Effector memory CD4-positive, alpha-beta T cell (primary cell): ENCODE data around the gene SSU72.
"Not testable (repeated sequence)": the region's sequence is repeated elsewhere in the genome, so short reads cannot be mapped to it uniquely, and the experiment has no call there.

Source experiments
- DNase-seq, 3 donors: peaks; one replicate each; pipeline ENCODE4 v3.0.0-alpha.2; 2020
- H3K27ac ChIP-seq: 2 replicates; pipeline ENCODE4 v1.7.0; 2013; ENCODE audit warnings: mild to moderate bottlenecking, low read length, moderate library complexity; ENCODE audit not compliant: insufficient read depth, poor library complexity, severe bottlenecking
- H3K27me3 ChIP-seq: replicated peaks from 2 replicates; pipeline ENCODE4 v1.7.0; 2013; ENCODE audit warnings: mild to moderate bottlenecking, low read length; ENCODE audit not compliant: insufficient read depth, control insufficient read depth, poor library complexity, severe bottlenecking
- H3K36me3 ChIP-seq: 2 replicates; pipeline ENCODE4 v1.7.0; 2013; ENCODE audit warnings: mild to moderate bottlenecking, low read length, moderate library complexity; ENCODE audit not compliant: control insufficient read depth, insufficient read depth
- H3K4me1 ChIP-seq: 2 replicates; pipeline ENCODE4 v1.7.0; 2013; ENCODE audit warnings: low read length, mild to moderate bottlenecking; ENCODE audit not compliant: control insufficient read depth, insufficient read depth, poor library complexity, severe bottlenecking
- H3K4me3 ChIP-seq: 2 replicates; pipeline ENCODE4 v1.7.0; 2013; ENCODE audit warnings: low read length, low read depth, mild to moderate bottlenecking; ENCODE audit not compliant: insufficient read depth, poor library complexity, severe bottlenecking
- H3K9me3 ChIP-seq: 2 replicates; pipeline ENCODE4 v1.7.0; 2013; ENCODE audit warnings: mild to moderate bottlenecking, low read length, moderate library complexity; ENCODE audit not compliant: control insufficient read depth

SSU72 gene

DNA sequence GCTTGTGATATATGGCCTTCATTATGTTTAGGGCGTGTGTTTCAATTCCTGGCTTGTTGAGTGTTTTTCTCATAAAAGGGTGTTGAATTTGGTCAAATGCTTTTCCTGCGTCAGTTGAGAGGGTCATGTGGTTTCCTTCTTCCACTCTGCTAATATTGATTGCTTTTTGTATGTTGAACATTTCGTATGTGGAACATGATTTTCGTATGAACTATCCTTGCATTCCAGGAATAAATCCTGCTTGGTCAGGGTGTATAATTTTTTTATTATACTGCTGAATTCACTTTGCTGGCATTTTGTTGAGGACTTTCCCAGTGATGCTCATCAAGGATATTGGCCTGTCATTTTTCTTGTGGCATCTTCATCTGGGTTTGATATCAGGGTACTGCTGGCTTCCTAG lies 67.4 kb downstream of the SSU72 start:
- Histone ChIP-seq H3K9me3 (no peaks in the 10 kb centered on the region), H3K27me3 (no peaks in the 10 kb centered on the region), H3K27ac (no peak overlapping the region), H3K36me3 (no peaks in the 10 kb centered on the region), H3K4me1 (peaks cover 8% of the 10 kb centered on the region), H3K4me3 (no peak overlapping the region)
- no peak for DNase-seq

DNA sequence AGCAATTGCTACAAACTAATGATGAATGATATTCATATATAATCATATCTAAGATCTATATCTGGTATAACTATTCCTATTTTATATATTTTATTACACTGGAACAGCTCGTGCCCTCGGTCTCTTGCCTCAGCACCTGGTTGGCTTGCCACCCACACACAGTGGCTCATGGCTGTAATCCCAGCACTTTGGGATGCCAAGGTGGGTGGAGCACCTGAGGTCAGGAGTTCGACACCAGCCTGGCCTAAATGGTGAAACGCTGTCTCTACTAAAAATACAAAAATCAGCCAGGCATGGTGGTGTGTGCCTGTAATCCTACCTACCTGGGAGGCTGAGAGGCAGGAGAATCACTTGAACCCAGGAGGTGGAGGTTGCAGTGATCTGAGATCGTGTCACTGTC lies 68.9 kb downstream of the SSU72 start:
- not testable (repeated sequence) for H3K4me1 ChIP-seq, H3K36me3 ChIP-seq, DNase-seq, H3K27ac ChIP-seq, H3K4me3 ChIP-seq, H3K9me3 ChIP-seq, H3K27me3 ChIP-seq

DNA sequence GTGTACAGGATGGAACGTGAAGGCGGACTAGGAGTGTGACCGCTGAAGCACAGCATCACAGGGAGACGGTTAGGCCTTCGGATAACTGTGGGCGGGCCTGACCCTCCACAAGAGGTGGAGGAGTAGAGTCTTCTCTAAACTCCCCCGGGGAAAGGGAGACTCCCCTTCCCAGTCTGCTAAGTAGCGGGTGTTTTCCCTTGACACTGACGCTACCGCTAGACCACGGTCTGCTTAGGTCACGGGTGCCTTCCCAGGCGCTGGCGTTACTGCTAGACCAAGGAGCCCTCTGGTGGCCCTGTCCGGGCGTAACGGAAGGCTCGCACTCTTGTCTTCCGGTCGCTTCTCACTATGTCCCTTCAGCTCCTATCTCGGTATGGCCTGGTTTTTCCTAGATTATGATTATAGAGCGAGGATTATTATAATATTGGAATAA lies 69.3 kb downstream of the SSU72 start:
- not testable (repeated sequence) for H3K4me3 ChIP-seq, H3K27ac ChIP-seq
- DNase-seq = peak in 1 of 3 donors; percentile 15

DNA sequence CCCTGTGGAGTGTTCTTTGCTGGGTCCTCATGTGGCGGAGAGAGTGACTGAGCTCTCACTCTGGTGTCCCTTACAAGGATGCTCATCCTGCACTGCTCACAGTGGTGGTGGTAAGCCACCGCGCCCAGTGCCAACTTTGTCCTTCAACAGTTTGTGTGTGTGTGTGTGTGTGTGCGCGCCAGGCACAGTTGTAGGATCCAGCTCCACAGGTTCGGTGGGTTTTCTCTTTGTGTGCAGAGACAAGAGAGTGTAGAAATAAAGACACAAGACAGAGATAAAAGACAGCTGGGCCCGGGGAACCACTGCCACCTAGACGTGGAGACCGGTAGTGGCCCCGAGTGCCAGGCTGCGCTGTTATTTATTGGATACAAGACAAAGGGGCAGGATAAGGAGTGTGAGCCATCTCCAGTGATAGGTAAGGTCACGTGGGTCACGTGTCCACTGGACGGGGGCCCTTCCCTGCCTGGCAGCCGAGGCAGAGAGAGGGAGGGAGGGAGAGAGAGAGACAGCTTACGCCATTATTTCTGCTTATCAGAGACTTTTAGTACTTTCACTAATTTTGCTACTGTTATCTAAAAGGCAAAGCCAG lies 69.8 kb downstream of the SSU72 start:
- H3K4me3 ChIP-seq, H3K9me3 ChIP-seq, H3K4me1 ChIP-seq, H3K36me3 ChIP-seq, H3K27me3 ChIP-seq: not testable (repeated sequence)
- DNase-seq = peak; percentile 42 to 68 (median 64)
- peak overlapping the region; percentile 37 for H3K27ac ChIP-seq

More for the DNA sequence above, 69.3 kb downstream of the SSU72 start:
- H3K36me3 ChIP-seq, H3K4me1 ChIP-seq, H3K9me3 ChIP-seq, H3K27me3 ChIP-seq: not testable (repeated sequence)

GRCh38 chr1:1495461-1495975 lies 79.1 kb downstream of the SSU72 start:
- not testable (repeated sequence) for H3K9me3 ChIP-seq, DNase-seq, H3K4me1 ChIP-seq, H3K27ac ChIP-seq, H3K4me3 ChIP-seq, H3K27me3 ChIP-seq
- H3K36me3 ChIP-seq = peaks cover 18% of the 10 kb centered on the region

DNA sequence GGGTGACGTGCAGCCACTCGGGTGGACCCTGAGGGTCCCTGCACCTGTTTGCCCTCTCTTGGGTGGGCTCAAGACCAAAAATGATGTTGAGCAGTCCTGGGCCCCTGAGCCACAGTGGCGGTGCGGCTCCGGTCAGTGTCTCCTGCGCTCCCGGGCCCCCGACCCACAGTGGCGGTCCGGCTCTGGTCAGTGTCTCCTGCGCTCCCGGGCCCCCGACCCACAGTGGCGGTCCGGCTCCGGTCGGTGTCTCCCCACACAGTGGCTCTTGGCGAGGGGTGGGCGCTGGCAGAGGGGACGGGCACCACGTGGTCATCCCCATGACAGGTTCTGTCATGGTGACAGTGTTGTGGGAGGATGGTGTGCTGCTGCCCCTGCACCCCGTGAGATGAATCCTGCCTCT lies 80.4 kb downstream of the SSU72 start:
- not testable (repeated sequence) for H3K4me3 ChIP-seq, H3K4me1 ChIP-seq, H3K27me3 ChIP-seq, H3K9me3 ChIP-seq, H3K27ac ChIP-seq, DNase-seq
- peaks cover 26% of the 10 kb centered on the region for H3K36me3 ChIP-seq
